HG03565 (cell line): ENCODE measurements around the gene LTO1.

Experiments
- ATAC-seq: cut with Tn5 transposase; IDR thresholded peaks from one replicate; pipeline ENCODE4 v1.9.1; 2021; ENCODE audit warnings: mild to moderate bottlenecking, moderate library complexity; ENCODE audit not compliant: unreplicated experiment

The LTO1 gene

GRCh38 chr11:69658626-69659450 is 16.3 kb downstream of the LTO1 start:
- ATAC-seq, result no peak

- ATAC-seq, result no peak
These were observed 17.1 kb downstream of the LTO1 start for GRCh38 chr11:69657911-69658625.

- no peak for ATAC-seq
These were observed 17.7 kb downstream of the LTO1 start for GRCh38 chr11:69657456-69657910.

- no peak for ATAC-seq
These were observed 18.4 kb downstream of the LTO1 start for GRCh38 chr11:69656536-69657455.

GRCh38 chr11:69655479-69656428 is 19.4 kb downstream of the LTO1 start:
- no peak for ATAC-seq

- no peak for ATAC-seq
These were observed 20.3 kb downstream of the LTO1 start for GRCh38 chr11:69654660-69655478.

GRCh38 chr11:69654001-69654659 is 21.0 kb downstream of the LTO1 start:
- ATAC-seq, result no peak

- no peak for ATAC-seq
These were observed 21.7 kb downstream of the LTO1 start for GRCh38 chr11:69653406-69653960.

GRCh38 chr11:69652999-69653398 is 22.2 kb downstream of the LTO1 start:
- ATAC-seq, result no peak

GRCh38 chr11:69651834-69652620 is 23.1 kb downstream of the LTO1 start:
- no peak for ATAC-seq

- ATAC-seq, result no peak
These were observed 24.3 kb downstream of the LTO1 start for GRCh38 chr11:69650832-69651344.

- no peak for ATAC-seq
These were observed 24.9 kb downstream of the LTO1 start for GRCh38 chr11:69650081-69650831.

- no peak for ATAC-seq
These were observed 25.6 kb downstream of the LTO1 start for GRCh38 chr11:69649576-69649900.

GRCh38 chr11:69648679-69649575 is 26.2 kb downstream of the LTO1 start:
- ATAC-seq, result no peak

GRCh38 chr11:69647761-69648497 is 27.2 kb downstream of the LTO1 start:
- ATAC-seq, result no peak
